ENCODE data around the gene POLR3B. TPM values are rescaled to one million over a fixed set of nuclear protein-coding genes. Genes with fewer than 3 reads are reported as not detected.
A peak's percentile ranks its signal among the peaks of the same experiment; 100 is the strongest.

POLR3B gene
- total RNA-seq, 1 donor = 18.5 TPM

GRCh38 chr12:106431839-106432411 is 74.4 kb downstream of the POLR3B start:
- TF ChIP-seq, protein P1, sequence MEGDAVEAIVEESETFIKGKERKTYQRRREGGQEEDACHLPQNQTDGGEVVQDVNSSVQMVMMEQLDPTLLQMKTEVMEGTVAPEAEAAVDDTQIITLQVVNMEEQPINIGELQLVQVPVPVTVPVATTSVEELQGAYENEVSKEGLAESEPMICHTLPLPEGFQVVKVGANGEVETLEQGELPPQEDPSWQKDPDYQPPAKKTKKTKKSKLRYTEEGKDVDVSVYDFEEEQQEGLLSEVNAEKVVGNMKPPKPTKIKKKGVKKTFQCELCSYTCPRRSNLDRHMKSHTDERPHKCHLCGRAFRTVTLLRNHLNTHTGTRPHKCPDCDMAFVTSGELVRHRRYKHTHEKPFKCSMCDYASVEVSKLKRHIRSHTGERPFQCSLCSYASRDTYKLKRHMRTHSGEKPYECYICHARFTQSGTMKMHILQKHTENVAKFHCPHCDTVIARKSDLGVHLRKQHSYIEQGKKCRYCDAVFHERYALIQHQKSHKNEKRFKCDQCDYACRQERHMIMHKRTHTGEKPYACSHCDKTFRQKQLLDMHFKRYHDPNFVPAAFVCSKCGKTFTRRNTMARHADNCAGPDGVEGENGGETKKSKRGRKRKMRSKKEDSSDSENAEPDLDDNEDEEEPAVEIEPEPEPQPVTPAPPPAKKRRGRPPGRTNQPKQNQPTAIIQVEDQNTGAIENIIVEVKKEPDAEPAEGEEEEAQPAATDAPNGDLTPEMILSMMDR (IDR thresholded peaks at IDR 0.05; ENCODE audit: insufficient read depth, low read length) = no peak
- H3K4me3 ChIP-seq (ENCODE audit: low read depth, low read length) = no peak overlapping the region
- peak; percentile 46 for DNase-seq (ENCODE audit: low read depth)

GRCh38 chr12:106433055-106433454 is 75.5 kb downstream of the POLR3B start:
- TF ChIP-seq, protein P1 (IDR thresholded peaks at IDR 0.05; ENCODE audit: insufficient read depth, low read length) = no peak

DNA sequence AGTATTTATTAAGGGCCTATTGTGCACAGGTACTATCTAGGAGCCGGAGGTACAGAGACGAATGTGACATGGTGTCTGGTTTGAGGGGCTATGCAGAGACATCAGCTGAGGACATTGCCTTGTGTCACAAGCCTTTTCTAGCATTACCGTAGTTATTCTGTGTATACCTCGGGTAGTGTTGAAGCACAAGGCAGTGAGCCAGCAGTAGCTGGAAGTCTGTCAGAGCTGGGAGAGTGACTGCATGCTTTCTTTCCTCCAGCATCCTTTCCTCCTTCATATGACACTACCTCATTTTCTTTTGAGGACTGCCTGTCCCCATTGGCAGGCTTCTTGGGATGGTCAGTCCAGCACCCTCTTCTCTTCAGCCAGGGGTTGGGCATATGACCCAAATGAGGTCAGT is 77.0 kb downstream of the POLR3B start:
- no peak for DNase-seq (ENCODE audit: low read depth)
- H3K4me3 ChIP-seq (ENCODE audit: low read depth, low read length) = no peak overlapping the region
- TF ChIP-seq, protein P1 (IDR thresholded peaks at IDR 0.05; ENCODE audit: insufficient read depth, low read length) = no peak

More at GRCh38 chr12:106433055-106433454, 75.5 kb downstream of the POLR3B start:
- no peak overlapping the region for H3K4me3 ChIP-seq (ENCODE audit: low read depth, low read length)
- DNase-seq (ENCODE audit: low read depth) = no peak

GRCh38 chr12:106436164-106436563 is 78.6 kb downstream of the POLR3B start:
- TF ChIP-seq, protein P1 (IDR thresholded peaks at IDR 0.05; ENCODE audit: insufficient read depth, low read length) = no peak
- no peak overlapping the region for H3K4me3 ChIP-seq (ENCODE audit: low read depth, low read length)
- no peak for DNase-seq (ENCODE audit: low read depth)

- TF ChIP-seq, protein P1 (IDR thresholded peaks at IDR 0.05; ENCODE audit: insufficient read depth, low read length) = no peak
- no peak overlapping the region for H3K4me3 ChIP-seq (ENCODE audit: low read depth, low read length)
- DNase-seq (ENCODE audit: low read depth) = no peak
Observed at GRCh38 chr12:106442575-106442974, 85.0 kb downstream of the POLR3B start.

- no peak overlapping the region for H3K4me3 ChIP-seq (ENCODE audit: low read depth, low read length)
- DNase-seq (ENCODE audit: low read depth) = no peak
- TF ChIP-seq, protein P1 (IDR thresholded peaks at IDR 0.05; ENCODE audit: insufficient read depth, low read length) = no peak
Observed at GRCh38 chr12:106445053-106445452, 87.5 kb downstream of the POLR3B start.

- TF ChIP-seq, protein P1 (IDR thresholded peaks at IDR 0.05; ENCODE audit: insufficient read depth, low read length) = no peak
- H3K4me3 ChIP-seq (ENCODE audit: low read depth, low read length) = no peak overlapping the region
- no peak for DNase-seq (ENCODE audit: low read depth)
Observed at GRCh38 chr12:106445959-106446358, 88.4 kb downstream of the POLR3B start.
